Keratinocyte (primary cell): ENCODE measurements around the gene RRBP1.

ENCODE experiments used
- CTCF ChIP-seq, 3 experiments: IDR thresholded peaks in 1 of 3; conservative IDR thresholded peaks in 1 of 3; optimal IDR thresholded peaks in 1 of 3; 2 replicates in 2 of 3; 3 replicates in 1 of 3; pipeline versions ENCODE3 to v1.5.1; 2011; ENCODE audit warnings: low read length in 3 of 3, mild to moderate bottlenecking in 3 of 3, moderate library complexity in 2 of 3, control low read depth in 1 of 3, inconsistent platforms in 1 of 3; ENCODE audit not compliant: insufficient read depth in 2 of 3; ENCODE audit errors: extremely low read depth in 1 of 3
- EZH2 ChIP-seq: IDR thresholded peaks from one replicate; pipeline ENCODE4 v1.6.1; 2012; ENCODE audit warnings: inconsistent platforms, mild to moderate bottlenecking, low read length, moderate library complexity

- TF ChIP-seq EZH2 = no peak
- TF ChIP-seq CTCF (optimal IDR thresholded peaks at IDR 0.05 in 1 of 3, IDR thresholded peaks at IDR 0.05 in 1 of 3, conservative IDR thresholded peaks at IDR 0.05 in 1 of 3; ENCODE audit: extremely low read depth in 1 of 3, insufficient read depth in 2 of 3, low read length in 3 of 3) = no peak
Measured at GRCh38 chr20:17609811-17610377, 72.1 kb downstream of the RRBP1 start.
